Stimulated activated CD8-positive, alpha-beta memory T cell treated with anti-CD3 and anti-CD28 coated beads, Interleukin-2, amount 100 ng/mL, for 48 hours (primary cell): ENCODE measurements around the gene FUT9.
"Not testable (repeated sequence)": the region's sequence is repeated elsewhere in the genome, so short reads cannot be mapped to it uniquely, and the experiment has no call there.

Source experiments
- DNase-seq, 2 donors: peaks; one replicate each; pipeline ENCODE4 v3.0.0-alpha.2; 2020; ENCODE audit warnings: low read depth in 2 of 2

FUT9 gene

GRCh38 chr6:96184798-96185197 lies 169.0 kb downstream of the FUT9 start:
- DNase-seq = no peak

- DNase-seq = no peak
Observed at GRCh38 chr6:96186094-96186493, 170.3 kb downstream of the FUT9 start.

GRCh38 chr6:96186516-96187195 lies 170.9 kb downstream of the FUT9 start:
- no peak for DNase-seq

- no peak for DNase-seq
Observed at GRCh38 chr6:96194675-96195074, 178.9 kb downstream of the FUT9 start.

GRCh38 chr6:96195272-96195671 lies 179.5 kb downstream of the FUT9 start:
- no peak for DNase-seq

GRCh38 chr6:96196633-96197032 lies 180.9 kb downstream of the FUT9 start:
- no peak for DNase-seq

GRCh38 chr6:96197241-96197640 lies 181.5 kb downstream of the FUT9 start:
- no peak for DNase-seq

- DNase-seq = no peak
Observed at GRCh38 chr6:96202571-96202970, 186.8 kb downstream of the FUT9 start.

- DNase-seq = no peak
Observed at GRCh38 chr6:96211341-96211740, 195.6 kb downstream of the FUT9 start.

- no peak for DNase-seq
Observed at GRCh38 chr6:96212066-96212465, 196.3 kb downstream of the FUT9 start.

GRCh38 chr6:96213784-96214183 lies 198.0 kb downstream of the FUT9 start:
- DNase-seq = no peak

GRCh38 chr6:96223695-96224094 lies 207.9 kb downstream of the FUT9 start:
- DNase-seq = no peak

- DNase-seq = no peak
Observed at GRCh38 chr6:96227135-96227534, 211.4 kb downstream of the FUT9 start.

GRCh38 chr6:96234444-96234843 lies 218.7 kb downstream of the FUT9 start:
- DNase-seq = no peak

GRCh38 chr6:96235927-96236326 lies 220.2 kb downstream of the FUT9 start:
- DNase-seq = no peak

GRCh38 chr6:96236471-96236870 lies 220.7 kb downstream of the FUT9 start:
- DNase-seq = no peak

GRCh38 chr6:96237638-96238347 lies 222.0 kb downstream of the FUT9 start:
- no peak for DNase-seq

- DNase-seq = no peak
Observed at GRCh38 chr6:96246563-96246962, 230.8 kb downstream of the FUT9 start.

GRCh38 chr6:96249755-96250154 lies 234.0 kb downstream of the FUT9 start:
- DNase-seq = no peak

GRCh38 chr6:96257751-96258150 lies 242.0 kb downstream of the FUT9 start:
- no peak for DNase-seq

- DNase-seq = not testable (repeated sequence)
Observed at GRCh38 chr6:96260787-96261430, 245.1 kb downstream of the FUT9 start.
